GM23248 (cell line): ENCODE measurements around the gene GATAD2A. TPM values are rescaled to one million over a fixed set of nuclear protein-coding genes. Genes with fewer than 3 reads are reported as not detected.

Source experiments
- DNase-seq: peaks from one replicate; pipeline ENCODE4 v3.0.0-alpha.2; 2015
- H2AFZ ChIP-seq: fragments of 200-600 bp; sonication (generic); 2 replicates; pipeline ENCODE4 v1.6.1; 2016; ENCODE audit warnings: antibody characterized with exemption
- H3F3A ChIP-seq: fragments of 200-600 bp; sonication (generic); 2 replicates; pipeline ENCODE4 v1.6.1; 2016; ENCODE audit warnings: mild to moderate bottlenecking, antibody characterized with exemption, mixed run types; ENCODE audit not compliant: insufficient read depth
- H3K27ac ChIP-seq: fragments of 200-600 bp; sonication (generic); 2 replicates; pipeline ENCODE4 v1.5.1; 2016; ENCODE audit warnings: mild to moderate bottlenecking
- H3K27me3 ChIP-seq: fragments of 200-600 bp; sonication (generic); replicated peaks from 2 replicates; pipeline ENCODE4 v1.6.1; 2016; ENCODE audit warnings: mild to moderate bottlenecking; ENCODE audit not compliant: insufficient read depth
- H3K36me3 ChIP-seq: fragments of 200-600 bp; sonication (generic); 2 replicates; pipeline ENCODE4 v1.6.1; 2016; ENCODE audit warnings: low read depth, mild to moderate bottlenecking
- H3K4me1 ChIP-seq: fragments of 200-600 bp; sonication (generic); 2 replicates; pipeline ENCODE4 v1.6.1; 2016; ENCODE audit warnings: mild to moderate bottlenecking; ENCODE audit not compliant: insufficient read depth
- H3K4me2 ChIP-seq: fragments of 200-600 bp; sonication (generic); one replicate; pipeline ENCODE4 v1.6.1; 2016; ENCODE audit warnings: mild to moderate bottlenecking; ENCODE audit not compliant: unreplicated experiment
- H3K4me3 ChIP-seq: fragments of 200-600 bp; sonication (generic); 2 replicates; pipeline ENCODE4 v1.5.1; 2016; ENCODE audit warnings: mild to moderate bottlenecking
- H3K79me2 ChIP-seq: fragments of 200-600 bp; sonication (generic); 2 replicates; pipeline ENCODE4 v1.6.1; 2016; ENCODE audit warnings: mild to moderate bottlenecking; ENCODE audit not compliant: insufficient read depth
- H3K9ac ChIP-seq: fragments of 200-600 bp; sonication (generic); 2 replicates; pipeline ENCODE4 v1.6.1; 2016; ENCODE audit warnings: mild to moderate bottlenecking
- H3K9me2 ChIP-seq: fragments of 200-600 bp; sonication (generic); 2 replicates; pipeline ENCODE4 v1.6.1; 2016; ENCODE audit warnings: mixed run types, mild to moderate bottlenecking, moderate library complexity; ENCODE audit not compliant: insufficient read depth
- H3K9me3 ChIP-seq: fragments of 200-600 bp; sonication (generic); one replicate; pipeline ENCODE4 v1.6.1; 2017; ENCODE audit warnings: low read depth
- H4K20me1 ChIP-seq: fragments of 200-600 bp; sonication (generic); 2 replicates; pipeline ENCODE4 v1.6.0; 2016; ENCODE audit not compliant: insufficient read depth
- EZH2 ChIP-seq: fragments of 200-600 bp; sonication (generic); IDR thresholded peaks from 2 replicates; pipeline ENCODE4 v1.6.1; 2018; ENCODE audit warnings: antibody characterized with exemption, mild to moderate bottlenecking; ENCODE audit not compliant: insufficient read depth, poor library complexity, severe bottlenecking
- EZH2phosphoT487 ChIP-seq: fragments of 200-600 bp; sonication (generic); IDR thresholded peaks from 2 replicates; pipeline ENCODE4 v1.6.1; 2018; ENCODE audit warnings: antibody characterized with exemption, moderate library complexity, mild to moderate bottlenecking, low read depth; ENCODE audit not compliant: insufficient read depth
- WGBS, 2 experiments: methylation state at CpG; one replicate each; pipeline ENCODE4 v1.1.6; 2015 to 2017; ENCODE audit warnings: low lambda C conversion rate in 2 of 2, low coverage in 1 of 2; ENCODE audit errors: missing lambda C conversion rate in 2 of 2; 5-methylcytosine and 5-hydroxymethylcytosine counted together
- in situ Hi-C: fragments of 300-500 bp; cut with MboI; formaldehyde crosslinking; loops from 2 replicates; pipeline ENCODE4 v1.15.0; 2020
- polyA plus RNA-seq: library from polyadenylated mRNA; unstranded; fragments of >200 nt; fragmentation: Nextera tagmentation; extraction: Ambion mirVana; gene quantifications from 2 replicates; pipeline ENCODE4 v1.2.1, GENCODE V29; 2016
- total RNA-seq: library from RNA; depleted of rRNA; stranded (reverse); fragments of >200 nt; shearing (Covaris generic); gene quantifications from 2 replicates; pipeline ENCODE4 v1.2.3, GENCODE V29; 2014

GATAD2A gene
- total and polyA plus RNA-seq, 2 experiments from 2014 or later = 15.4 to 52.1 TPM

- Histone ChIP-seq H3K9ac (no peak overlapping the region), H4K20me1 (no peaks in the 10 kb centered on the region), H3K4me1 (no peaks in the 10 kb centered on the region), H3K4me2 (no peak overlapping the region), H3K36me3 (peaks cover 10% of the 10 kb centered on the region; the same call in 1 of the 2 replicates), H3K27me3 (no peaks in the 10 kb centered on the region), H3K27ac (no peak overlapping the region), H3K9me2 (no peaks in the 10 kb centered on the region), H3K4me3 (no peak overlapping the region), H2AFZ (no peak overlapping the region), H3K9me3 (no peaks in the 10 kb centered on the region), H3F3A (no peaks in the 10 kb centered on the region), H3K79me2 (peaks cover 65% of the 10 kb centered on the region)
- 85 to 86% methylated on average over 29 to 30 of the region's 30 CpGs for WGBS, 2 experiments
- in situ Hi-C loops = loop anchor here (10.0 kb wide), 1 partner anchor 131 kb away; no protein-coding TSS in a partner anchor
- TF ChIP-seq EZH2phosphoT487 = no peak
- TF ChIP-seq EZH2 = no peak
- DNase-seq = no peak
Observed at GRCh38 chr19:19495614-19496603, 90.4 kb downstream of the GATAD2A start.

- H4K20me1 ChIP-seq = no peaks in the 10 kb centered on the region
- in situ Hi-C loops = loop anchor here (10.0 kb wide), 1 partner anchor 134 kb away; no protein-coding TSS in a partner anchor
- no peak overlapping the region for H3K4me3 ChIP-seq
- H3K4me2 ChIP-seq = no peak overlapping the region
- no peaks in the 10 kb centered on the region for H3K9me3 ChIP-seq
- no peak overlapping the region for H3K9ac ChIP-seq
- H3K27me3 ChIP-seq = no peaks in the 10 kb centered on the region
- H3K36me3 ChIP-seq = peaks cover 10% of the 10 kb centered on the region; the same call in 1 of the 2 replicates
- peaks cover 40% of the 10 kb centered on the region for H3K79me2 ChIP-seq
- no peaks in the 10 kb centered on the region for H3K4me1 ChIP-seq
- no peaks in the 10 kb centered on the region for H3F3A ChIP-seq
- DNase-seq = no peak
- no peak overlapping the region for H2AFZ ChIP-seq
- H3K27ac ChIP-seq = no peak overlapping the region
- H3K9me2 ChIP-seq = no peaks in the 10 kb centered on the region
- WGBS, 2 experiments = 88 to 93% methylated on average over 22 to 33 of the region's 33 CpGs
- TF ChIP-seq EZH2 = no peak
- TF ChIP-seq EZH2phosphoT487 = no peak
Observed at GRCh38 chr19:19498255-19498991, 92.9 kb downstream of the GATAD2A start.

- no peak for DNase-seq
- peaks cover 7% of the 10 kb centered on the region; the same call in 1 of the 2 replicates for H3K36me3 ChIP-seq
- no peaks in the 10 kb centered on the region for H3F3A ChIP-seq
- no peaks in the 10 kb centered on the region for H3K9me3 ChIP-seq
- H3K9me2 ChIP-seq = no peaks in the 10 kb centered on the region
- 80 to 85% methylated on average over 16 to 18 of the region's 18 CpGs for WGBS, 2 experiments
- no peak for TF ChIP-seq EZH2
- TF ChIP-seq EZH2phosphoT487 = no peak
- no peak overlapping the region for H2AFZ ChIP-seq
- H3K27me3 ChIP-seq = no peaks in the 10 kb centered on the region
- H3K9ac ChIP-seq = no peak overlapping the region
- no peaks in the 10 kb centered on the region for H4K20me1 ChIP-seq
- no peaks in the 10 kb centered on the region for H3K4me1 ChIP-seq
- no peak overlapping the region for H3K4me3 ChIP-seq
- in situ Hi-C loops = loop anchor here (10.0 kb wide), 1 partner anchor 135 kb away; no protein-coding TSS in a partner anchor
- peaks cover 32% of the 10 kb centered on the region for H3K79me2 ChIP-seq
- no peak overlapping the region for H3K27ac ChIP-seq
- no peak overlapping the region for H3K4me2 ChIP-seq
Observed at GRCh38 chr19:19499272-19499995, 94.0 kb downstream of the GATAD2A start.
